ENCODE data around the gene KCTD1.

DNA sequence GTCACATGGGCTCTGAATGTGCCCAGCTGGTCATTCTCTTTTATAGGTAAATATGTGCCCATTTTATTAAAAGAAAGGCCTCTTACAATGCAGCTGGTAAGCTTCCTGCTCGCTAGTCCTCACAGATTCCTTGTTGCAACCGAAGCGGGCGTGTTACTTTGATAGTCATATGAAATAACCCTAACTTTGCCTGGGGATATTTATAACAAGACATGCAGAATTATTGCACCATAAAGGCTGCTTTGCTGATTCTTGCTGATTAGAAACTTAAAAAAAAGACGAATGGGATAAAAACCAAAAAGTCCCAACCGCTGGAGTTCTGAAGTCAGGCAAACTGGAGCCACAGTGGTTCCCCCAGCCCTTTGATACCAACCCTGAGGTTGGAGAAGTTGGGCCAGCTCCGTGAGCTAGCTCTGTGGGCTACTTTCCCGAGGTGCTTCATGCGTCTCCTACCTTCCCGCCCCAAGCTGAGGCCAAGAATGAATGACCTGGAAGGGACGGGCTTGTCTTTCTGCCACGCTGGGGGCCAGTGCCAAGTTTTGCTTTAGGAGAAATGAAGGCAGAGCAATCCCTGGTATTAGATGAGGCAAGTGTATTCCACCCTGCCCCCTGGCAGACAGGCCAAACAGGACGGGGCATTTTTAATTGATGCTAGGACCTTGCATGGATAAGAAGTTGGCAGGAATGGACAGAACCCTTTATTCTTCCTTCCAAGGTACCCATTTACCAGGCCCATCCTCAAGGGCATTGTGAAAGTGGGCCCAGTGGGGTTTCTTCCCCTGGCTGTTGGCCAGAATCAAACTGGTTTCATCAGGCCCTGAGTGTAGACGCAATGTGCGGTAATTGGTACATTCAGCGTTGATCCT lies 140.4 kb downstream of the KCTD1 start:
- no peak for TF ChIP-seq CTCF (IDR thresholded peaks at IDR 0.05)
- TF ChIP-seq POLR2A (IDR thresholded peaks at IDR 0.05): no peak
- no peak for TF ChIP-seq POLR2AphosphoS5 (IDR thresholded peaks at IDR 0.05)

Measured in stomach (tissue), 4 donors.